ENCODE measurements around the gene MAGEA1. TPM values are rescaled to one million over a fixed set of nuclear protein-coding genes. Genes with fewer than 3 reads are reported as not detected.

The MAGEA1 gene
- total RNA-seq, 1 experiment from 2014 or later, result not detected

DNA sequence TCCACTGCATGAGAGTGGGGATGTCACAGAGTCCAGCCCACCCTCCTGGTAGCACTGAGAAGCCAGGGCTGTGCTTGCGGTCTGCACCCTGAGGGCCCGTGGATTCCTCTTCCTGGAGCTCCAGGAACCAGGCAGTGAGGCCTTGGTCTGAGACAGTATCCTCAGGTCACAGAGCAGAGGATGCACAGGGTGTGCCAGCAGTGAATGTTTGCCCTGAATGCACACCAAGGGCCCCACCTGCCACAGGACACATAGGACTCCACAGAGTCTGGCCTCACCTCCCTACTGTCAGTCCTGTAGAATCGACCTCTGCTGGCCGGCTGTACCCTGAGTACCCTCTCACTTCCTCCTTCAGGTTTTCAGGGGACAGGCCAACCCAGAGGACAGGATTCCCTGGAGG is 2.7 kb downstream of the MAGEA1 start:
- ChIA-PET CTCF (no interaction called here), POLR2A (no interaction called here), RAD21 (ENCODE audit: low non-redundant PET in 1 of 2, low total read pairs in 2 of 2, uncharacterized antibody in 2 of 2, unreplicated experiment in 2 of 2) (no interaction called here)
- no peaks in the 10 kb centered on the region for H3K36me3 ChIP-seq (ENCODE audit: control insufficient read depth in 1 of 2, insufficient read depth in 2 of 2, low read length in 2 of 2)
- no peaks in the 10 kb centered on the region for H3K27me3 ChIP-seq (ENCODE audit: insufficient read depth, low read length)
- H2AFZ ChIP-seq (ENCODE audit: low read depth, low read length, poor library complexity, severe bottlenecking), result no peak overlapping the region
- no peaks in the 10 kb centered on the region for H4K20me1 ChIP-seq (ENCODE audit: insufficient read depth)
- ATAC-seq (no peak), DNase-seq (ENCODE audit: low read depth, low spot score) (no peak)
- H3K27ac ChIP-seq (ENCODE audit: low read depth, low read length), result no peak overlapping the region
- no TSS peak for BruUV-seq (replicated peaks)
- H3K9me2 ChIP-seq (ENCODE audit: insufficient read depth), result no peaks in the 10 kb centered on the region
- intact Hi-C loops (cut with micrococcal nuclease), result no loop called here
- TF ChIP-seq RAD21 (IDR thresholded peaks at IDR 0.05; ENCODE audit: low read depth), result no peak
- TF ChIP-seq, protein P1, sequence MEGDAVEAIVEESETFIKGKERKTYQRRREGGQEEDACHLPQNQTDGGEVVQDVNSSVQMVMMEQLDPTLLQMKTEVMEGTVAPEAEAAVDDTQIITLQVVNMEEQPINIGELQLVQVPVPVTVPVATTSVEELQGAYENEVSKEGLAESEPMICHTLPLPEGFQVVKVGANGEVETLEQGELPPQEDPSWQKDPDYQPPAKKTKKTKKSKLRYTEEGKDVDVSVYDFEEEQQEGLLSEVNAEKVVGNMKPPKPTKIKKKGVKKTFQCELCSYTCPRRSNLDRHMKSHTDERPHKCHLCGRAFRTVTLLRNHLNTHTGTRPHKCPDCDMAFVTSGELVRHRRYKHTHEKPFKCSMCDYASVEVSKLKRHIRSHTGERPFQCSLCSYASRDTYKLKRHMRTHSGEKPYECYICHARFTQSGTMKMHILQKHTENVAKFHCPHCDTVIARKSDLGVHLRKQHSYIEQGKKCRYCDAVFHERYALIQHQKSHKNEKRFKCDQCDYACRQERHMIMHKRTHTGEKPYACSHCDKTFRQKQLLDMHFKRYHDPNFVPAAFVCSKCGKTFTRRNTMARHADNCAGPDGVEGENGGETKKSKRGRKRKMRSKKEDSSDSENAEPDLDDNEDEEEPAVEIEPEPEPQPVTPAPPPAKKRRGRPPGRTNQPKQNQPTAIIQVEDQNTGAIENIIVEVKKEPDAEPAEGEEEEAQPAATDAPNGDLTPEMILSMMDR (IDR thresholded peaks at IDR 0.05 in 2 of 3, conservative IDR thresholded peaks at IDR 0.05 in 1 of 3; ENCODE audit: borderline replicate concordance in 1 of 3, insufficient read depth in 1 of 3, low read depth in 2 of 3, low read length in 2 of 3), result no peak
- TF ChIP-seq EZH2phosphoT487 (IDR thresholded peaks at IDR 0.05; ENCODE audit: borderline replicate concordance), result no peak
- no peak for TF ChIP-seq FOSL1 (IDR thresholded peaks at IDR 0.05; ENCODE audit: low read depth)
- no peak for TF ChIP-seq ELF1 (IDR thresholded peaks at IDR 0.05; ENCODE audit: borderline replicate concordance, low read depth)
- TF ChIP-seq JUND (IDR thresholded peaks at IDR 0.05), result no peak
- TF ChIP-seq EZH2 (IDR thresholded peaks at IDR 0.05), result no peak
- TF ChIP-seq EGR1 (IDR thresholded peaks at IDR 0.05; ENCODE audit: low read depth), result no peak
- no peak for TF ChIP-seq SRF (IDR thresholded peaks at IDR 0.05; ENCODE audit: low read depth)
- H3K4me3 ChIP-seq (replicated peaks in 1 of 2; ENCODE audit: low read depth in 1 of 2, low read length in 2 of 2), result no peak overlapping the region
- no peaks in the 10 kb centered on the region for H3K9me3 ChIP-seq (ENCODE audit: control insufficient read depth in 1 of 2, insufficient read depth in 1 of 2, low read depth in 1 of 2, low read length in 2 of 2)
- H3K9ac ChIP-seq (ENCODE audit: low read length), result no peak overlapping the region
- no peaks in the 10 kb centered on the region for H3K79me2 ChIP-seq (ENCODE audit: insufficient read depth, low read length)
- no peaks in the 10 kb centered on the region for H3K4me1 ChIP-seq (ENCODE audit: control insufficient read depth in 1 of 2, insufficient read depth in 2 of 2, low read length in 2 of 2)
- H3K4me2 ChIP-seq (ENCODE audit: low read length), result no peak overlapping the region

DNA sequence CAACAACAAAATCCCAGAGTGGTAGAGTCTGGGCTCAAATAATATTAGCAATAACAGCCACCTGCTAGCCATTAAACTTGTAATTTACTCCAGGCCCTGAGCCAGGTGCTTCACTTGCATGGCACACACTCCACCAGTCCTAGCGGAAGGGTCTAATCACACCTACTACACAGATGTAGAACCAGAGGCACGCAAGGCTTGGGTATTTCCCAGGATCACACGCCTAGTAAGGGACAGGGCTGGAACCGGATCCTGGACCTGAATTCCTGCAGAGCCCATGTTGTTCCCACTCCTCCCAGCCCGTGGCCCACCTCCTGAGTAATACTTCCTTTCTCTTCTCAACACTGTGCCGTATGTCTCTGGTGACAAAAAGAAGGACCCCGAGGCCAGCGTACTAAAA is 5.7 kb downstream of the MAGEA1 start:
- no peaks in the 10 kb centered on the region for H3K9me2 ChIP-seq (ENCODE audit: insufficient read depth)
- DNase-seq (ENCODE audit: low read depth, low spot score), result no peak
- H2AFZ ChIP-seq (ENCODE audit: low read depth, low read length, poor library complexity, severe bottlenecking), result no peak overlapping the region
- no peaks in the 10 kb centered on the region for H3K4me1 ChIP-seq (ENCODE audit: control insufficient read depth in 1 of 2, insufficient read depth in 2 of 2, low read length in 2 of 2)
- intact Hi-C loops (cut with micrococcal nuclease), result no loop called here
- no peaks in the 10 kb centered on the region for H3K79me2 ChIP-seq (ENCODE audit: insufficient read depth, low read length)
- H4K20me1 ChIP-seq (ENCODE audit: insufficient read depth), result no peaks in the 10 kb centered on the region
- no peak overlapping the region for H3K27ac ChIP-seq (ENCODE audit: low read depth, low read length)
- ChIA-PET RAD21 (ENCODE audit: low non-redundant PET in 1 of 2, low total read pairs in 2 of 2, uncharacterized antibody in 2 of 2, unreplicated experiment in 2 of 2) (no interaction called here), CTCF (no interaction called here), POLR2A (no interaction called here)
- H3K36me3 ChIP-seq (ENCODE audit: control insufficient read depth in 1 of 2, insufficient read depth in 2 of 2, low read length in 2 of 2), result no peaks in the 10 kb centered on the region
- BruUV-seq (replicated peaks), result no TSS peak
- no peak for ATAC-seq
- H3K4me2 ChIP-seq (ENCODE audit: low read length), result no peak overlapping the region
- no peaks in the 10 kb centered on the region for H3K27me3 ChIP-seq (ENCODE audit: insufficient read depth, low read length)
- H3K9me3 ChIP-seq (ENCODE audit: control insufficient read depth in 1 of 2, insufficient read depth in 1 of 2, low read depth in 1 of 2, low read length in 2 of 2), result no peaks in the 10 kb centered on the region
- H3K9ac ChIP-seq (ENCODE audit: low read length), result no peak overlapping the region
- no peak overlapping the region for H3K4me3 ChIP-seq (replicated peaks in 1 of 2; ENCODE audit: low read depth in 1 of 2, low read length in 2 of 2)
- TF ChIP-seq POLR2AphosphoS5 (IDR thresholded peaks at IDR 0.05; ENCODE audit: low read depth, low read length) (no peak), CEBPB (IDR thresholded peaks at IDR 0.05; ENCODE audit: low read depth) (no peak), JUND (IDR thresholded peaks at IDR 0.05) (no peak), FOSL1 (IDR thresholded peaks at IDR 0.05; ENCODE audit: low read depth) (no peak), EGR1 (IDR thresholded peaks at IDR 0.05; ENCODE audit: low read depth) (no peak), SRF (IDR thresholded peaks at IDR 0.05; ENCODE audit: low read depth) (no peak), EZH2 (IDR thresholded peaks at IDR 0.05) (no peak)
- TF ChIP-seq, protein P2, sequence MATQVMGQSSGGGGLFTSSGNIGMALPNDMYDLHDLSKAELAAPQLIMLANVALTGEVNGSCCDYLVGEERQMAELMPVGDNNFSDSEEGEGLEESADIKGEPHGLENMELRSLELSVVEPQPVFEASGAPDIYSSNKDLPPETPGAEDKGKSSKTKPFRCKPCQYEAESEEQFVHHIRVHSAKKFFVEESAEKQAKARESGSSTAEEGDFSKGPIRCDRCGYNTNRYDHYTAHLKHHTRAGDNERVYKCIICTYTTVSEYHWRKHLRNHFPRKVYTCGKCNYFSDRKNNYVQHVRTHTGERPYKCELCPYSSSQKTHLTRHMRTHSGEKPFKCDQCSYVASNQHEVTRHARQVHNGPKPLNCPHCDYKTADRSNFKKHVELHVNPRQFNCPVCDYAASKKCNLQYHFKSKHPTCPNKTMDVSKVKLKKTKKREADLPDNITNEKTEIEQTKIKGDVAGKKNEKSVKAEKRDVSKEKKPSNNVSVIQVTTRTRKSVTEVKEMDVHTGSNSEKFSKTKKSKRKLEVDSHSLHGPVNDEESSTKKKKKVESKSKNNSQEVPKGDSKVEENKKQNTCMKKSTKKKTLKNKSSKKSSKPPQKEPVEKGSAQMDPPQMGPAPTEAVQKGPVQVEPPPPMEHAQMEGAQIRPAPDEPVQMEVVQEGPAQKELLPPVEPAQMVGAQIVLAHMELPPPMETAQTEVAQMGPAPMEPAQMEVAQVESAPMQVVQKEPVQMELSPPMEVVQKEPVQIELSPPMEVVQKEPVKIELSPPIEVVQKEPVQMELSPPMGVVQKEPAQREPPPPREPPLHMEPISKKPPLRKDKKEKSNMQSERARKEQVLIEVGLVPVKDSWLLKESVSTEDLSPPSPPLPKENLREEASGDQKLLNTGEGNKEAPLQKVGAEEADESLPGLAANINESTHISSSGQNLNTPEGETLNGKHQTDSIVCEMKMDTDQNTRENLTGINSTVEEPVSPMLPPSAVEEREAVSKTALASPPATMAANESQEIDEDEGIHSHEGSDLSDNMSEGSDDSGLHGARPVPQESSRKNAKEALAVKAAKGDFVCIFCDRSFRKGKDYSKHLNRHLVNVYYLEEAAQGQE (IDR thresholded peaks at IDR 0.05; ENCODE audit: low read depth), result no peak
- TF ChIP-seq, protein P1 (IDR thresholded peaks at IDR 0.05 in 2 of 3, conservative IDR thresholded peaks at IDR 0.05 in 1 of 3; ENCODE audit: borderline replicate concordance in 1 of 3, insufficient read depth in 1 of 3, low read depth in 2 of 3, low read length in 2 of 3), result no peak
- TF ChIP-seq, protein P3, sequence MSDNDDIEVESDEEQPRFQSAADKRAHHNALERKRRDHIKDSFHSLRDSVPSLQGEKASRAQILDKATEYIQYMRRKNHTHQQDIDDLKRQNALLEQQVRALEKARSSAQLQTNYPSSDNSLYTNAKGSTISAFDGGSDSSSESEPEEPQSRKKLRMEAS (IDR thresholded peaks at IDR 0.05), result no peak
